ENCODE measurements around the gene AP1M1.

The AP1M1 gene

GRCh38 chr19:16199275-16199932 lies 1.7 kb downstream of the AP1M1 start:
- Mint-ChIP-seq H3K4me1 (peaks cover 62% of the 10 kb centered on the region), H3K4me3 (peak overlapping the region; percentile 92), H3K27ac (peak overlapping the region; percentile 97), H3K9me3 (no peaks in the 10 kb centered on the region), H3K36me3 (peaks cover 46% of the 10 kb centered on the region)
- DNase-seq (ENCODE audit: low spot score in 2 of 2) (no peak), ATAC-seq (no peak)

GRCh38 chr19:16200038-16201010 lies 2.6 kb downstream of the AP1M1 start:
- H3K36me3 Mint-ChIP-seq = peaks cover 51% of the 10 kb centered on the region
- no peak for DNase-seq (ENCODE audit: low spot score in 2 of 2)
- no peak overlapping the region for H3K4me3 Mint-ChIP-seq
- no peaks in the 10 kb centered on the region for H3K9me3 Mint-ChIP-seq
- ATAC-seq = no peak
- H3K4me1 Mint-ChIP-seq = peaks cover 62% of the 10 kb centered on the region
- peak overlapping the region; percentile 69 for H3K27ac Mint-ChIP-seq

GRCh38 chr19:16201011-16201391 lies 3.3 kb downstream of the AP1M1 start:
- H3K4me3 Mint-ChIP-seq = no peak overlapping the region
- no peak for DNase-seq (ENCODE audit: low spot score in 2 of 2)
- no peak for ATAC-seq
- H3K27ac Mint-ChIP-seq = peak overlapping the region; percentile 69
- peaks cover 62% of the 10 kb centered on the region for H3K4me1 Mint-ChIP-seq
- peaks cover 58% of the 10 kb centered on the region for H3K36me3 Mint-ChIP-seq
- no peaks in the 10 kb centered on the region for H3K9me3 Mint-ChIP-seq

GRCh38 chr19:16202320-16203255 lies 4.9 kb downstream of the AP1M1 start:
- Mint-ChIP-seq H3K4me3 (peak overlapping the region; percentile 16), H3K4me1 (peaks cover 68% of the 10 kb centered on the region), H3K36me3 (peaks cover 70% of the 10 kb centered on the region), H3K27ac (peak overlapping the region; percentile 77), H3K9me3 (no peaks in the 10 kb centered on the region)
- DNase-seq (ENCODE audit: low spot score in 2 of 2) (no peak), ATAC-seq (peak; percentile 11)

- H3K27ac Mint-ChIP-seq = peak overlapping the region; percentile 77
- no peak for DNase-seq (ENCODE audit: low spot score in 2 of 2)
Observed at GRCh38 chr19:16203256-16204004, 5.7 kb downstream of the AP1M1 start.

GRCh38 chr19:16204005-16204294 lies 6.2 kb downstream of the AP1M1 start:
- DNase-seq (ENCODE audit: low spot score in 2 of 2) (no peak), ATAC-seq (no peak)
- no peak overlapping the region for H3K4me3 Mint-ChIP-seq
- H3K36me3 Mint-ChIP-seq = peaks cover 79% of the 10 kb centered on the region
- H3K9me3 Mint-ChIP-seq = no peaks in the 10 kb centered on the region
- H3K27ac Mint-ChIP-seq = peak overlapping the region; percentile 77
- peaks cover 73% of the 10 kb centered on the region for H3K4me1 Mint-ChIP-seq

More at GRCh38 chr19:16203256-16204004, 5.7 kb downstream of the AP1M1 start:
- ATAC-seq = no peak
- H3K36me3 Mint-ChIP-seq = peaks cover 74% of the 10 kb centered on the region
- no peaks in the 10 kb centered on the region for H3K9me3 Mint-ChIP-seq
- H3K4me3 Mint-ChIP-seq = no peak overlapping the region
- H3K4me1 Mint-ChIP-seq = peaks cover 75% of the 10 kb centered on the region

- H3K36me3 Mint-ChIP-seq = peaks cover 94% of the 10 kb centered on the region
- no peak for ATAC-seq
- DNase-seq (ENCODE audit: low spot score in 2 of 2) = no peak
Observed at GRCh38 chr19:16205205-16206045, 7.7 kb downstream of the AP1M1 start.

GRCh38 chr19:16206046-16206605 lies 8.4 kb downstream of the AP1M1 start:
- ATAC-seq (no peak), DNase-seq (ENCODE audit: low spot score in 2 of 2) (no peak)
- no peak overlapping the region for H3K4me3 Mint-ChIP-seq
- peaks cover 95% of the 10 kb centered on the region for H3K36me3 Mint-ChIP-seq
- H3K4me1 Mint-ChIP-seq = peaks cover 59% of the 10 kb centered on the region
- peak overlapping the region; percentile 87 for H3K27ac Mint-ChIP-seq
- H3K9me3 Mint-ChIP-seq = no peaks in the 10 kb centered on the region

More at GRCh38 chr19:16205205-16206045, 7.7 kb downstream of the AP1M1 start:
- Mint-ChIP-seq H3K27ac (peak overlapping the region; percentile 87), H3K4me3 (no peak overlapping the region), H3K4me1 (peaks cover 66% of the 10 kb centered on the region), H3K9me3 (no peaks in the 10 kb centered on the region)

GRCh38 chr19:16206637-16207036 lies 8.9 kb downstream of the AP1M1 start:
- H3K4me3 Mint-ChIP-seq = peak overlapping the region; percentile 7
- no peaks in the 10 kb centered on the region for H3K9me3 Mint-ChIP-seq
- H3K27ac Mint-ChIP-seq = peak overlapping the region; percentile 87
- peaks cover 54% of the 10 kb centered on the region for H3K4me1 Mint-ChIP-seq
- H3K36me3 Mint-ChIP-seq = peaks cover 97% of the 10 kb centered on the region
- no peak for ATAC-seq
- DNase-seq (ENCODE audit: low spot score in 2 of 2) = no peak

GRCh38 chr19:16207063-16207462 lies 9.4 kb downstream of the AP1M1 start:
- no peak for ATAC-seq
- H3K27ac Mint-ChIP-seq = peak overlapping the region; percentile 87
- DNase-seq (ENCODE audit: low spot score in 2 of 2) = no peak
- peaks cover 97% of the 10 kb centered on the region for H3K36me3 Mint-ChIP-seq
- no peaks in the 10 kb centered on the region for H3K9me3 Mint-ChIP-seq
- peak overlapping the region; percentile 7 for H3K4me3 Mint-ChIP-seq
- peaks cover 56% of the 10 kb centered on the region for H3K4me1 Mint-ChIP-seq

GRCh38 chr19:16207490-16208025 lies 9.8 kb downstream of the AP1M1 start:
- no peaks in the 10 kb centered on the region for H3K9me3 Mint-ChIP-seq
- peak overlapping the region; percentile 41 for H3K4me3 Mint-ChIP-seq
- DNase-seq (ENCODE audit: low spot score in 2 of 2) (no peak), ATAC-seq (no peak)
- peaks cover 56% of the 10 kb centered on the region for H3K4me1 Mint-ChIP-seq
- H3K36me3 Mint-ChIP-seq = peaks cover 97% of the 10 kb centered on the region
- H3K27ac Mint-ChIP-seq = peak overlapping the region; percentile 87

GRCh38 chr19:16208064-16208759 lies 10.5 kb downstream of the AP1M1 start:
- peak overlapping the region; percentile 87 for H3K27ac Mint-ChIP-seq
- no peaks in the 10 kb centered on the region for H3K9me3 Mint-ChIP-seq
- peaks cover 56% of the 10 kb centered on the region for H3K4me1 Mint-ChIP-seq
- peak; percentile 37 for ATAC-seq
- peaks cover 97% of the 10 kb centered on the region for H3K36me3 Mint-ChIP-seq
- H3K4me3 Mint-ChIP-seq = peak overlapping the region; percentile 41
- DNase-seq (ENCODE audit: low spot score in 2 of 2) = no peak

All from stimulated activated effector memory CD8-positive, alpha-beta T cell treated with anti-CD3 and anti-CD28 coated beads, Interleukin-12 subunit alpha, Interleukin-12 subunit beta, amount 100 ng/mL, for 72 hours (primary cell).